ENCODE data around the gene TUBAL3.

- TF ChIP-seq CTCF (conservative IDR thresholded peaks at IDR 0.05; ENCODE audit: low read depth, low read length) (no peak), EZH2 (IDR thresholded peaks at IDR 0.05; ENCODE audit: borderline replicate concordance, low read depth, low read length, poor library complexity, severe bottlenecking) (no peak)
Observed at GRCh38 chr10:5381187-5381586, 23.4 kb downstream of the TUBAL3 start.

Measured in A673 (cell line).